Esophagus (tissue), 2 donors: ENCODE measurements around the gene STK10. TPM values are rescaled to one million over a fixed set of nuclear protein-coding genes. Genes with fewer than 3 reads are reported as not detected.
"Not testable (repeated sequence)": the region's sequence is repeated elsewhere in the genome, so short reads cannot be mapped to it uniquely, and the experiment has no call there.

Experiments
- H3K27ac ChIP-seq, 2 donors: one replicate each; pipeline ENCODE4 v1.5.1; 2013; ENCODE audit warnings: low read depth in 2 of 2, mild to moderate bottlenecking in 2 of 2, inconsistent platforms in 1 of 2, low read length in 1 of 2, moderate library complexity in 1 of 2
- H3K27me3 ChIP-seq, 2 donors: one replicate each; pipeline ENCODE4 v1.6.1; 2013; ENCODE audit warnings: low read length in 2 of 2, control low read depth in 1 of 2, mild to moderate bottlenecking in 1 of 2; ENCODE audit not compliant: insufficient read depth in 2 of 2, control insufficient read depth in 1 of 2
- H3K36me3 ChIP-seq, 2 donors: one replicate each; pipeline ENCODE4 v1.6.1; 2013; ENCODE audit warnings: low read length in 1 of 2; ENCODE audit not compliant: control insufficient read depth in 2 of 2, insufficient read depth in 2 of 2
- H3K4me1 ChIP-seq, 2 donors: one replicate each; pipeline ENCODE4 v1.6.1; 2013; ENCODE audit warnings: low read length in 1 of 2; ENCODE audit not compliant: control insufficient read depth in 2 of 2, insufficient read depth in 2 of 2
- H3K4me3 ChIP-seq, 2 donors: one replicate each; pipeline ENCODE4 v1.5.1; 2013; ENCODE audit warnings: low read length in 2 of 2, mild to moderate bottlenecking in 2 of 2, low read depth in 1 of 2, moderate library complexity in 1 of 2
- H3K9me3 ChIP-seq, 2 donors: one replicate each; pipeline ENCODE4 v1.6.1; 2013; ENCODE audit warnings: mild to moderate bottlenecking in 2 of 2, low read depth in 1 of 2, low read length in 1 of 2, moderate library complexity in 1 of 2; ENCODE audit not compliant: control insufficient read depth in 2 of 2, insufficient read depth in 1 of 2
- WGBS, 2 donors: extraction: QIAGEN DNeasy Blood & Tissue Kit; methylation state at CpG; one replicate each; pipeline ENCODE4 v1.1.7; 2013; 5-methylcytosine and 5-hydroxymethylcytosine counted together
- polyA plus RNA-seq, 2 donors: library from polyadenylated mRNA; stranded (reverse); fragments of 200-250 nt; gene quantifications; one replicate each; pipeline ENCODE4 v1.2.3, GENCODE V29; 2013
- donor health status: healthy with polysubstance abuse.
- donor health status: Bipolar disorder and iron deficiency.

STK10 gene
- polyA plus RNA-seq, 2 donors: 3.9 to 7.7 TPM

DNA sequence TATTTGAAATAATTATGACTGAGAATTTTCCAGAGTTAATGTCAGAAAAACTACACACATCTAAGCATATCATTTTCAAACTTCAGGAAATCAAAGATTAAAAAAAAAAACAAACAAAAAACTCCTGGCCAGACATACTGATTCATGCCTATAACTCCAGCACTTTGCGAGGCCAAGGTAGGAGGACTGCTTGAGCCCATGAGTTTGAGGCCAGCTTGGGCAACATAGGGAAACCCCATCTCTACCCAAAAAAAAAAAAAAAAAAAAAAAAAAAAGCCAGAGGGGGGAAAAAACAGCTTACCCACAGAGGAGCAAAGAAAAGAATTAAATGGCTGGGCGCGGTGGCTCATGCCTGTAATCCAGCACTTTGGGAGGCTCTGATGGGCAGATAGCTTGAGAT lies 28.3 kb upstream of the STK10 start:
- no peaks in the 10 kb centered on the region for H3K4me1 ChIP-seq
- no peaks in the 10 kb centered on the region for H3K9me3 ChIP-seq
- H3K4me3 ChIP-seq: no peak overlapping the region
- no peaks in the 10 kb centered on the region for H3K27me3 ChIP-seq
- 90 to 98% methylated on average over 3 of the region's 3 CpGs for WGBS, 2 donors
- H3K27ac ChIP-seq: no peak overlapping the region
- H3K36me3 ChIP-seq: peaks cover 4 to 7% of the 10 kb centered on the region in 2 donors

DNA sequence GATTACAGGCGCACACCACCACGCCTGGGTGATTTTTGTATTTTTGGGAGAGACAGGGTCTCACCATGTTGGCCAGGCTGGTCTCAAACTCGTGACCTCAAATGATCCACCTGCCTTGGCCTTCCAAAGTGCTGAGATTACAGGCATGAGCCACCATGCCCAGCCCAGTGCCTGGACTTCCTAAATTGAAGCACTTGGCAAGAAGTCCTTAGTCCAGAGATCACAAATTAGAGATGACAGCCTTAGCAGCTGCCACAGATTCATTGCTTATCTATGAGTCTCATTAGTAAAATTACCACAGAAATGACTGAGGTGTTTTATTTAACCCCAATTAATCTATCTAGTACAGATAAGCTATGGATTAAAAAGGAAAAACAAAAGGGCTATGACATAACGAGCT lies 25.1 kb upstream of the STK10 start:
- H3K4me1 ChIP-seq: no peaks in the 10 kb centered on the region
- no peaks in the 10 kb centered on the region for H3K27me3 ChIP-seq
- no peak overlapping the region for H3K4me3 ChIP-seq
- H3K9me3 ChIP-seq: no peaks in the 10 kb centered on the region
- no peak overlapping the region for H3K27ac ChIP-seq
- H3K36me3 ChIP-seq: peaks cover 4 to 7% of the 10 kb centered on the region in 2 donors
- WGBS, 2 donors: 85 to 94% methylated on average over 4 of the region's 4 CpGs

DNA sequence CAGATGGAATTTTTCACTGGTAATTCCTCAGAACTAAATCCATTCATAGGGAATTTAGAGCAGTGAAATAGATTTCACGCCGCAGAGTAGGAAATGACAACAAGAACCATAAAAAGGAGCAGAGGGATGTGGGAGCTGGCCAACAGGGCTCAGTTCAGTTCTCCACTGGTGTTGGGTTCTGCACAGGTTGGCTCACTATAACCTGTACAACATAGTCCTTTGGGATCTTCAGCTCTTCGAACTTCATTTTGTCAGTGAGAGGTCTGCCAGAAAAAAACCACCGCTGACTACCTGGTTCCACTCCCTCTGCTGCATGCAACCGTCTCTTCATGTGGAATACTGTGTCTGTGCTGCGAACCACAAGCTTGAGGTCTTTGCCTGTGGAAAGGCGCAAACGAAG lies 23.7 kb upstream of the STK10 start:
- H3K4me3 ChIP-seq: no peak overlapping the region
- no peaks in the 10 kb centered on the region for H3K9me3 ChIP-seq
- WGBS, 2 donors: 94 to 99% methylated on average over 8 of the region's 8 CpGs
- H3K27me3 ChIP-seq: no peaks in the 10 kb centered on the region
- no peak overlapping the region for H3K27ac ChIP-seq
- peaks cover 4 to 7% of the 10 kb centered on the region in 2 donors for H3K36me3 ChIP-seq
- no peaks in the 10 kb centered on the region for H3K4me1 ChIP-seq

DNA sequence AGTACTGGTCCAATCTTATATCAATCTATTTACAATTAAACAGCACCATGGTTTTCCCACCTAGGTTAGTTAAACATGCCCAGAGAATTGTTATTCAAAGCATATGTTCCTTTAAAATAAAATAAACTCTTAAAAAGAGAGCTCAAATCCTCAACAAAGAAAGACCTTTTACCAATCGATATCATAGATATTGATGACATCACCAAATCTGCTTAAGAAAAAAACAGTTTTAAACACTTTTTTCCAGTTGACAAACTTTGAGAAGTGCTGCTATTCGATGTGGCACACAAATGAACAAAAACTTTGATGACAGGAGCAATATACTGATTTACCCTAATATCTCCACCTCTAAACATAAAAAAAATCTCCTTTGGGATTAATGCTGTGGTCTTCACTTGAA lies 21.7 kb upstream of the STK10 start:
- Histone ChIP-seq H3K4me1 (no peaks in the 10 kb centered on the region), H3K27me3 (no peaks in the 10 kb centered on the region), H3K9me3 (no peaks in the 10 kb centered on the region), H3K27ac (no peak overlapping the region), H3K36me3 (peaks cover 4 to 7% of the 10 kb centered on the region in 2 donors), H3K4me3 (no peak overlapping the region)
- 93 to 96% methylated on average over 2 of the region's 2 CpGs for WGBS, 2 donors

DNA sequence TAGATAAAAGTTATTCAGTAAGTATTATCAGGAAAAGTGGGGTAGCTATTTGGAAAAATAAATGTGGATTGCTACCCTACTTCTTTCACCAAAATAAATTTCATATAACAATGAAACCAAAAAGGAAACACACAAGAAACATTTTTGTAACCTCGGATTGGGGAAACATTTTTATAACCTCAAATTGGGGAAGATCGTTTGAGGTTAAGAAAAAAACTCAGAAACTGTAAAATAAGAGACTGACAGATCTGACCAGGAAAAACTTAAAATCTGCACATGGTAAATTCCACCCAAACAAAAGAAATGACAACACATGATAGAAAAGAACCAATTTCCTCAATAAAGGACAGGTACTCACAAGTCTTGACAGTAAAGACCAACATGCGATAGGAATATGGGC lies 19.5 kb upstream of the STK10 start:
- H3K4me1 ChIP-seq: peaks cover 0 to 2% of the 10 kb centered on the region in 2 donors
- H3K27me3 ChIP-seq: no peaks in the 10 kb centered on the region
- H3K36me3 ChIP-seq: peaks cover 0 to 4% of the 10 kb centered on the region in 2 donors
- no peaks in the 10 kb centered on the region for H3K9me3 ChIP-seq
- 54 to 62% methylated on average over 3 of the region's 3 CpGs for WGBS, 2 donors
- no peak overlapping the region for H3K4me3 ChIP-seq
- H3K27ac ChIP-seq: no peak overlapping the region

DNA sequence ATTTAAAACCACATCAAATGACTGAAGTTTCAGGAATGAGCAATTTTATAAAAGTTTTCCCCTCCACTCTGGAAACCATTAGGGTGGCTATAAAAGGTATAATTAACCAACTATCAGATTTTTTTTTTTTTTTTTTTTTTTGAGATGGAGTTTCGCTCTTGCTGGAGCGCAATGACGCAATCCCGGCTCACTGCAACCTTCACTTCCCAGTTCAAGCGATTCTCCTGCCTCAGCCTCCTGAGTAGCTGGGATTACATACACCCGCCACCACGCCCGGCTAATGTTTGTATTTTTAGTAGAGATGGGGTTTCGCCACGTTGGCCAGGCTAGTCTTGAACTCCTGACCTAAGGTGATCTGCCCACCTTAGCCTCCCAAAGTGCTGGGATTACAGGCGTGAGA lies 18.0 kb upstream of the STK10 start:
- H3K4me1 ChIP-seq, H3K27me3 ChIP-seq, H3K27ac ChIP-seq, H3K4me3 ChIP-seq, H3K9me3 ChIP-seq, H3K36me3 ChIP-seq: not testable (repeated sequence)
- WGBS, 2 donors: 93 to 95% methylated on average over 11 of the region's 11 CpGs

DNA sequence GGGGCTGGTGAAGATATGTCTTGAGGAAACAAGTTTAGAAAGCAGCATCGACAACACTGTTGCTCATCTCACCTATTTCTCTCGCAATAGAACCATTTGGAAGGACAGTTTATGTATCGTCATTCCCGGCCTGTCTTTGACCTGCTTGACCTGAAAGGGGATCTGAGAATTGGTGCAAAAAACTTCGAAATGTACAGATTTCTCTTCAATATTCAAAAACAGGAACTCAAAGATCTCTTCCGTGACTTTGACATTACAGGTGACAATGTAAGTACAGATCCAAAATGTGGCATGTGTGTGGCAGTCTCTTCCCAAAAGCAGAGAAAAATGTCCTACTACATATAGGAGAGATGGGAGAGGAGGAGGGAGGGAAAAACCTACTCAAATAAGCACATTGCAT lies 12.5 kb upstream of the STK10 start:
- Histone ChIP-seq H3K27me3 (peaks cover 0 to under 1% of the 10 kb centered on the region in 2 donors), H3K9me3 (peaks cover 0 to 3% of the 10 kb centered on the region in 2 donors)
- 86 to 90% methylated on average over 6 of the region's 6 CpGs for WGBS, 2 donors

DNA sequence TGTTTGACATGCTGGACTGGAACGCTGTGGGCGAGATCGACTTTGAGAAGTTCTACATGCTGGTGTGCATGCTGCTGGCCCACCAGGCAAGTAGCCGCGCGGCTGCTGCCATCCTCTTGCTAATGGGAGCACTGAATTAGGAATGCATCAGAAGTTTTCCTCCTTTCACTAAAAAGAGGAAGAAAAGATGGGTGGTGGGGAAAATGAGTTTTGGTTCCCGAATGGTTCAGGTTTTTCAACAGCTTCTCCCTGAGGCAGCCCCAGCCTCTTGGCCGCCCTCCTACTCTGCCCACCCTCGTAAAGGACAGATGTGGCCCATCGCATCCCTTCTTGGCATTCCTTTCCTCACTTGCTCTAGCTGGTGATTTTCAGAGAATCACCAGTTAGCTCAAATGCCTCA lies 11.4 kb upstream of the STK10 start:
- WGBS, 2 donors: 85 to 86% methylated on average over 10 of the region's 10 CpGs
- H3K4me1 ChIP-seq: peaks cover 0 to 2% of the 10 kb centered on the region in 2 donors

More for the DNA sequence above, 12.5 kb upstream of the STK10 start:
- H3K36me3 ChIP-seq: no peaks in the 10 kb centered on the region
- peaks cover 0 to 2% of the 10 kb centered on the region in 2 donors for H3K4me1 ChIP-seq
- no peak overlapping the region for H3K4me3 ChIP-seq
- H3K27ac ChIP-seq: no peak overlapping the region

DNA sequence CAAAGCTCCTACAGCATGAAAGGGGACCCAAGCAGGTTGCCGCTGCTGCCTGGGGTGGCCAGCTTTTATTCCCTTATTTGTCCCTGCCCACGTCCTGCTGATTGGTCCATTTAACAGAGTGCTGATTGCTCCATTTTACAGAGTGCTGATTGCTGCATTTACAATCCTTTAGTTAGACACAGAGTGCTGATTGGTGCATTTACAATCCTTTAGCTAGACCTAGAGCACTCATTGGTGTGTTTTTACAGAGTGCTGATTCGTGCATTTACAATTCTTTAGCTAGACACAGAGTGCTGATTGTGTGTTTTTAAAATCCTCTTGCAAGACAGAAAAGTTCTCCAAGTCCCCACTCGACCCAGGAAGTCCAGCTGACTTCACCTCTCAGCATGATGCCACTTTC lies 9.8 kb upstream of the STK10 start:
- H3K36me3 ChIP-seq, H3K4me1 ChIP-seq, H3K4me3 ChIP-seq, H3K9me3 ChIP-seq, H3K27me3 ChIP-seq, H3K27ac ChIP-seq: not testable (repeated sequence)
- WGBS, 2 donors: 77 to 81% methylated on average over 4 of the region's 4 CpGs

More for the DNA sequence above, 11.4 kb upstream of the STK10 start:
- no peak overlapping the region for H3K4me3 ChIP-seq
- no peak overlapping the region for H3K27ac ChIP-seq
- no peaks in the 10 kb centered on the region for H3K36me3 ChIP-seq
- H3K9me3 ChIP-seq: peaks cover 0 to 3% of the 10 kb centered on the region in 2 donors
- peaks cover 0 to 2% of the 10 kb centered on the region in 2 donors for H3K27me3 ChIP-seq

DNA sequence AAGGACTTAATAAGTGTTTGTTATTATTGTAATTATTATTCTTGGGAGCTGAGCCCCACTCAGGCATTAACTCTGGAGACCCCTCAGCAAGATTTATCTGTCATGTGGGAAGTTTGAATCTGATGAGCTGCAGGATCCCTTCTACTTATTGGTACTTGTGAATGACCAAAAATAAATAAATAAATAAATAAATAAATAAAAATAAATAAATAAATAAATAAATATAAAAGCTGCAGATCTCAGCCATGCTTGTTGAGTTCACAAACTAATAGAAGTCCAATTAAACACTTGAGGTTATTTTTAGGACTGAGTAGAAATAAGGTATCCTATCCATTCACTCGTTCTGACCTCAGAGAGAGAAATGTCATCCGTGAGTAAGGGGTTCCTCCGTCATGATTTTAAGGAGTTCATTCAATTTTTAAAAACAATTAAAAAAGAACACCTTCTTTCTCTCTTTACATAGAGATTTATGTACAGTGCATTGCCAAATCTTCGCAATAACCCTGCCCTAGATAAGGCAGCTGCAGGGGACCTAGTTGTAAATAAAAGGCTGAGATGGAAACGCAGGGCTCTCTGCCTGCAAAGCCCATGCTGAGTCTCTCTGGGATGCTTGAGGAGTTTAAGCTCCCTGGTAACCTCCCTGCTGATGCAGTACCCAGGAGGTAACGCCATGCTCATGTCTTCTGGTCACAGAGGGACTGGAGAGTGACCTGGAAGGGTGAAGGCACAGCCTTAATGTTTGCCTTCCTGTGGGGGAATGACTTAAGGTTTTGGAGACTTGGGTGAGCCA lies 7.2 kb upstream of the STK10 start:
- 75% methylated on average over 6 of the region's 6 CpGs for WGBS, 2 donors
- Histone ChIP-seq H3K9me3 (peaks cover 0 to 3% of the 10 kb centered on the region in 2 donors), H3K36me3 (no peaks in the 10 kb centered on the region)

More for the DNA sequence above, 7.2 kb upstream of the STK10 start:
- Histone ChIP-seq H3K27me3 (peaks cover 0 to 2% of the 10 kb centered on the region in 2 donors), H3K27ac (no peak overlapping the region), H3K4me3 (no peak overlapping the region), H3K4me1 (no peaks in the 10 kb centered on the region)
